H1 (cell line): ENCODE results near the gene PPP1R14C. TPM values are rescaled to one million over a fixed set of nuclear protein-coding genes. Genes with fewer than 3 reads are reported as not detected.

Experiments
- CTCF ChIA-PET: fragments of 300-600 bp; sonication (Branson Sonifier 250); formaldehyde crosslinking; loops from one replicate; lab custom pipeline; 2021; ENCODE audit not compliant: partially characterized antibody; lab: Charles Lee
- POLR2A ChIA-PET: fragments of 300-600 bp; sonication (Branson Sonifier 250); formaldehyde crosslinking; loops from one replicate; lab custom pipeline; 2021; ENCODE audit warnings: inconsistent platforms; ENCODE audit not compliant: partially characterized antibody; lab: Charles Lee
- DNase-seq, 2 experiments: peaks; one replicate each; pipeline versions ENCODE4 v3.0.0 to v3.0.0-alpha.2; 2010 to 2022; ENCODE audit warnings: low spot score in 2 of 2, low read depth in 1 of 2, mixed read lengths in 1 of 2
- FAIRE-seq: peaks from 2 replicates; lab custom pipeline; 2011; peaks lifted over from hg19 to GRCh38; lab: Jason Lieb, UNC
- H2AFZ ChIP-seq: 2 replicates; pipeline ENCODE4 v1.8.1; 2012; ENCODE audit warnings: low read length, inconsistent platforms
- H2AK5ac ChIP-seq: 2 replicates; pipeline ENCODE4 v1.6.1; 2013; ENCODE audit warnings: low read depth, low read length
- H2BK120ac ChIP-seq: replicated peaks from 2 replicates; pipeline ENCODE3; 2013; ENCODE audit warnings: low read depth, low read length, inconsistent platforms
- H2BK12ac ChIP-seq: 2 replicates; pipeline ENCODE4 v1.6.1; 2013; ENCODE audit warnings: low read depth, low read length
- H2BK15ac ChIP-seq: 2 replicates; pipeline ENCODE4 v1.6.1; 2013; ENCODE audit warnings: low read length
- H2BK20ac ChIP-seq: 2 replicates; pipeline ENCODE4 v1.6.1; 2013; ENCODE audit warnings: low read length
- H2BK5ac ChIP-seq: 2 replicates; pipeline ENCODE4 v1.6.1; 2013; ENCODE audit warnings: low read depth, low read length
- H3K14ac ChIP-seq: 2 replicates; pipeline ENCODE4 v1.6.1; 2013; ENCODE audit warnings: inconsistent platforms; ENCODE audit not compliant: insufficient read length
- H3K18ac ChIP-seq: 2 replicates; pipeline ENCODE4 v1.6.1; 2013; ENCODE audit warnings: low read length; ENCODE audit errors: extremely low read depth
- H3K23ac ChIP-seq: 2 replicates; pipeline ENCODE4 v1.6.1; 2013; ENCODE audit warnings: inconsistent platforms; ENCODE audit not compliant: insufficient read length
- H3K23me2 ChIP-seq: 2 replicates; pipeline ENCODE4 v1.6.1; 2013; ENCODE audit warnings: low read depth, low read length
- H3K27ac ChIP-seq: 2 replicates; pipeline ENCODE4 v1.6.1; 2011; ENCODE audit warnings: low read depth, low read length, inconsistent platforms
- H3K27me3 ChIP-seq, 4 experiments: replicated peaks in 1 of 4; 1 replicate in 1 of 4; 2 replicates in 3 of 4; pipeline versions ENCODE4 v1.6.1 to v1.8.1; 2011 to 2013; ENCODE audit warnings: low read length in 3 of 4, mild to moderate bottlenecking in 3 of 4, inconsistent platforms in 2 of 4, mixed read lengths in 2 of 4, moderate library complexity in 1 of 4; ENCODE audit not compliant: control insufficient read depth in 3 of 4, insufficient read depth in 3 of 4; ENCODE audit errors: extremely low read depth in 1 of 4
- H3K36me3 ChIP-seq, 4 experiments: 2 replicates each; pipeline versions ENCODE4 v1.6.1 to v1.8.1; 2011 to 2013; ENCODE audit warnings: mild to moderate bottlenecking in 4 of 4, low read length in 3 of 4, moderate library complexity in 2 of 4, control low read depth in 1 of 4, inconsistent platforms in 1 of 4; ENCODE audit not compliant: insufficient read depth in 4 of 4, control insufficient read depth in 2 of 4
- H3K4ac ChIP-seq: replicated peaks from 2 replicates; pipeline ENCODE3; 2013; ENCODE audit warnings: low read length, low read depth, mixed read lengths, inconsistent platforms; ENCODE audit not compliant: insufficient read length
- H3K4me1 ChIP-seq, 4 experiments: replicated peaks in 1 of 4; 1 replicate in 1 of 4; 2 replicates in 3 of 4; pipeline versions ENCODE4 v1.6.1 to v1.8.1; 2011 to 2013; ENCODE audit warnings: low read length in 3 of 4, inconsistent platforms in 2 of 4, mixed read lengths in 1 of 4; ENCODE audit not compliant: insufficient read depth in 4 of 4, control insufficient read depth in 3 of 4
- H3K4me2 ChIP-seq, 2 experiments: 2 replicates each; pipeline versions ENCODE4 v1.6.1 to v1.8.1; 2011 to 2013; ENCODE audit warnings: low read depth in 2 of 2, low read length in 2 of 2, control low read depth in 1 of 2, inconsistent platforms in 1 of 2, mild to moderate bottlenecking in 1 of 2; ENCODE audit not compliant: insufficient read depth in 1 of 2
- H3K4me3 ChIP-seq, 4 experiments: fragments of 200-600, 300-600 bp in 1 of 4; sonication (generic), shearing (Covaris generic), sonication (Bioruptor Twin) in 1 of 4; 2 replicates each; pipeline versions ENCODE4 v1.5.1 to v1.8.1; 2011 to 2016; ENCODE audit warnings: low read length in 4 of 4, low read depth in 3 of 4, control low read depth in 2 of 4, inconsistent platforms in 2 of 4, mild to moderate bottlenecking in 2 of 4, mixed read lengths in 1 of 4, moderate library complexity in 1 of 4; ENCODE audit not compliant: insufficient read depth in 2 of 4; ENCODE audit errors: extremely low read depth in 1 of 4
- H3K56ac ChIP-seq: replicated peaks from 2 replicates; pipeline ENCODE3; 2013; ENCODE audit warnings: low read depth, mild to moderate bottlenecking, mixed read lengths, low read length, inconsistent platforms; ENCODE audit not compliant: insufficient read length
- H3K79me1 ChIP-seq: 2 replicates; pipeline ENCODE4 v1.6.1; 2013; ENCODE audit warnings: low read depth, low read length, control low read depth
- H3K79me2 ChIP-seq, 2 experiments: 2 replicates each; pipeline versions ENCODE4 v1.6.1 to v1.8.1; 2012 to 2013; ENCODE audit warnings: low read length in 2 of 2, mild to moderate bottlenecking in 2 of 2, inconsistent platforms in 1 of 2; ENCODE audit not compliant: insufficient read depth in 2 of 2, control insufficient read depth in 1 of 2
- H3K9ac ChIP-seq, 4 experiments: replicated peaks in 1 of 4; 1 replicate in 1 of 4; 2 replicates in 3 of 4; pipeline versions ENCODE4 v1.6.1 to v1.8.1; 2011 to 2013; ENCODE audit warnings: low read depth in 3 of 4, low read length in 3 of 4, control low read depth in 2 of 4, mild to moderate bottlenecking in 2 of 4, moderate library complexity in 2 of 4, inconsistent platforms in 1 of 4; ENCODE audit errors: extremely low read depth in 1 of 4
- H3K9me3 ChIP-seq, 2 experiments: 2 replicates each; pipeline versions ENCODE4 v1.6.1 to v1.8.1; 2012 to 2013; ENCODE audit warnings: mild to moderate bottlenecking in 2 of 2, moderate library complexity in 2 of 2, control low read depth in 1 of 2, inconsistent platforms in 1 of 2, low read depth in 1 of 2, low read length in 1 of 2, mixed read lengths in 1 of 2; ENCODE audit not compliant: insufficient read depth in 2 of 2
- H4K20me1 ChIP-seq, 2 experiments: replicated peaks in 1 of 2; 2 replicates each; pipeline versions ENCODE3 to v1.8.1; 2011 to 2013; ENCODE audit warnings: inconsistent platforms in 2 of 2, low read length in 2 of 2, mild to moderate bottlenecking in 1 of 2; ENCODE audit not compliant: insufficient read depth in 2 of 2, control insufficient read depth in 1 of 2
- H4K5ac ChIP-seq: 2 replicates; pipeline ENCODE4 v1.6.1; 2013; ENCODE audit warnings: low read length, low read depth, mixed read lengths, inconsistent platforms; ENCODE audit not compliant: insufficient read length
- H4K8ac ChIP-seq: 2 replicates; pipeline ENCODE4 v1.8.0; 2013; ENCODE audit warnings: mild to moderate bottlenecking, moderate library complexity, low read length, inconsistent platforms; ENCODE audit not compliant: insufficient read depth; ENCODE audit errors: extremely low read depth
- H4K91ac ChIP-seq: replicated peaks from 2 replicates; pipeline ENCODE3; 2013; ENCODE audit warnings: low read length, mixed read lengths, inconsistent platforms; ENCODE audit not compliant: insufficient read length
- ASH2L ChIP-seq: fragments of 200-600, 300-600 bp; sonication (generic); IDR thresholded peaks from one replicate; pipeline ENCODE4 v1.7.1; 2017; ENCODE audit warnings: low read length
- EP300 ChIP-seq, 2 experiments: IDR thresholded peaks; 1 replicate in 1 of 2; 2 replicates in 1 of 2; pipeline ENCODE4 v1.6.1; 2011 to 2012; ENCODE audit warnings: low read depth in 2 of 2, low read length in 2 of 2, mild to moderate bottlenecking in 2 of 2, borderline replicate concordance in 1 of 2, inconsistent platforms in 1 of 2, moderate library complexity in 1 of 2
- MAFK ChIP-seq: IDR thresholded peaks from 2 replicates; pipeline ENCODE4 v1.6.1; 2012; ENCODE audit warnings: low read depth, mild to moderate bottlenecking, improper control_type of control experiment, low read length
- RFX5 ChIP-seq: IDR thresholded peaks from 2 replicates; pipeline ENCODE4 v1.6.1; 2011; ENCODE audit warnings: low read depth, low read length, improper control_type of control experiment, borderline replicate concordance
- SP2 ChIP-seq: IDR thresholded peaks from 2 replicates; pipeline ENCODE4 v1.6.1; 2012; ENCODE audit warnings: mild to moderate bottlenecking, low read length, inconsistent platforms
- SP4 ChIP-seq: IDR thresholded peaks from 2 replicates; pipeline ENCODE4 v1.6.1; 2012; ENCODE audit warnings: low read length, inconsistent platforms
- TAF1 ChIP-seq: IDR thresholded peaks from 2 replicates; pipeline ENCODE4 v1.6.1; 2011; ENCODE audit warnings: mild to moderate bottlenecking, low read depth, low read length
- TBP ChIP-seq: IDR thresholded peaks from 2 replicates; pipeline ENCODE4 v1.6.1; 2011; ENCODE audit warnings: low read depth, low read length, improper control_type of control experiment
- TCF12 ChIP-seq: IDR thresholded peaks from 2 replicates; pipeline ENCODE4 v1.6.1; 2011; ENCODE audit warnings: low read depth, mild to moderate bottlenecking, low read length
- YY1 ChIP-seq: IDR thresholded peaks from 2 replicates; pipeline ENCODE4 v1.6.1; 2011; ENCODE audit warnings: low read depth, mild to moderate bottlenecking, low read length
- WGBS, 2 experiments: shearing (Covaris generic) in 1 of 2; methylation state at CpG; one replicate each; pipeline versions ENCODE4 v1.1.6 to v1.1.7; 2013 to 2015; ENCODE audit warnings: low lambda C conversion rate in 2 of 2, mixed read lengths in 2 of 2, inconsistent platforms in 1 of 2, low coverage in 1 of 2, missing lambda C conversion rate in 1 of 2; ENCODE audit not compliant: insufficient replicate concordance in 2 of 2, insufficient coverage in 1 of 2, insufficient read length in 1 of 2; ENCODE audit errors: extremely low coverage in 1 of 2, missing lambda C conversion rate in 1 of 2; 5-methylcytosine and 5-hydroxymethylcytosine counted together
- polyA plus RNA-seq, 7 experiments: library from polyadenylated mRNA; depleted of rRNA in 3 of 7; stranded (reverse) in 5 of 7; unstranded in 2 of 7; fragments of >200 nt in 5 of 7; fragments of 200-250 nt in 2 of 7; gene quantifications; 1 replicate in 5 of 7; 2 replicates in 1 of 7; 4 replicates in 1 of 7; pipeline versions ENCODE4 v1.2.1 to v1.2.3, GENCODE V29; 2011 to 2013; ENCODE audit warnings: missing spikeins in 2 of 7, mixed read lengths in 2 of 7
- total RNA-seq: library from RNA; stranded (reverse); fragmentation: NEBNext Ultra II Directional; extraction: Animal tissue kit (Norgen Biotek cat#: 25700); gene quantifications from 2 replicates; pipeline ENCODE4 v1.2.1, GENCODE V29; 2021

Gene PPP1R14C
- total and polyA plus RNA-seq, 2 of the 8 experiments (the other 6 are each of a cell fraction or from before 2014, with no cell fraction given) = 0.30 to 0.61 TPM

- Histone ChIP-seq H3K27ac (no peak overlapping the region), H2BK15ac (no peak overlapping the region), H3K23me2 (no peaks in the 10 kb centered on the region), H2BK120ac (no peak overlapping the region), H2BK20ac (no peak overlapping the region), H3K4ac (no peak overlapping the region), H3K4me3 (no peak overlapping the region), H2AFZ (no peak overlapping the region), H3K9me3 (no peaks in the 10 kb centered on the region), H3K79me1 (no peaks in the 10 kb centered on the region), H3K23ac (no peak overlapping the region), H2BK12ac (no peak overlapping the region), H3K79me2 (no peaks in the 10 kb centered on the region), H3K4me1 (no peaks in the 10 kb centered on the region), H4K91ac (no peak overlapping the region), H3K18ac (no peak overlapping the region), H3K14ac (no peak overlapping the region), H3K4me2 (no peak overlapping the region), H4K8ac (no peak overlapping the region), H3K27me3 (no peaks in the 10 kb centered on the region), H3K56ac (no peak overlapping the region), H2BK5ac (no peak overlapping the region), H2AK5ac (no peak overlapping the region), H4K5ac (no peak overlapping the region), H4K20me1 (no peaks in the 10 kb centered on the region), H3K9ac (no peak overlapping the region), H3K36me3 (no peaks in the 10 kb centered on the region)
- ChIA-PET POLR2A (no interaction called here), CTCF (interaction anchor here (0.7 to 1.4 kb wide), 2 partner anchors 21 to 121 kb away, joined by 3 to 4 read pairs; no protein-coding TSS in a partner anchor)
- FAIRE-seq (no peak), DNase-seq (no peak)
- 79% methylated on average over 2 of the region's 2 CpGs; no CpG with 5 or more reads in 1 of the 2 experiments for WGBS, 2 experiments
- TF ChIP-seq ASH2L (no peak), SP4 (no peak), TCF12 (no peak), MAFK (no peak), TBP (no peak), TAF1 (no peak), YY1 (no peak), RFX5 (no peak), EP300 (IDR thresholded peaks at IDR 0.05; ENCODE audit: borderline replicate concordance in 1 of 2, low read depth in 2 of 2, low read length in 2 of 2) (no peak), SP2 (no peak)
Observed at GRCh38 chr6:150272976-150273315, 130.1 kb downstream of the PPP1R14C start.
